NCI-H1436 (cell line): ENCODE results near the gene PRR33.

Experiments
- DNase-seq: peaks from one replicate; lab custom pipeline; 2025; lab: John Stamatoyannopoulos, UW

Gene PRR33

GRCh38 chr11:1847006-1847735 lies 44.5 kb downstream of the PRR33 start:
- no peak for DNase-seq

GRCh38 chr11:1846453-1846932 lies 45.2 kb downstream of the PRR33 start:
- no peak for DNase-seq

GRCh38 chr11:1845561-1846452 lies 45.9 kb downstream of the PRR33 start:
- DNase-seq, result no peak

- DNase-seq, result no peak
Measured at GRCh38 chr11:1845095-1845429, 46.6 kb downstream of the PRR33 start.

GRCh38 chr11:1844221-1845094 lies 47.2 kb downstream of the PRR33 start:
- DNase-seq, result no peak

- no peak for DNase-seq
Measured at GRCh38 chr11:1843796-1844195, 47.9 kb downstream of the PRR33 start.

- DNase-seq, result no peak
Measured at GRCh38 chr11:1843098-1843473, 48.6 kb downstream of the PRR33 start.

GRCh38 chr11:1842149-1843097 lies 49.3 kb downstream of the PRR33 start:
- no peak for DNase-seq

GRCh38 chr11:1841511-1842148 lies 50.1 kb downstream of the PRR33 start:
- no peak for DNase-seq

GRCh38 chr11:1840780-1841480 lies 50.8 kb downstream of the PRR33 start:
- no peak for DNase-seq

GRCh38 chr11:1839924-1840779 lies 51.5 kb downstream of the PRR33 start:
- DNase-seq, result no peak

GRCh38 chr11:1839204-1839923 lies 52.3 kb downstream of the PRR33 start:
- no peak for DNase-seq

- no peak for DNase-seq
Measured at GRCh38 chr11:1838426-1839144, 53.1 kb downstream of the PRR33 start, which contains the start of gene TNNI2. TSS of gene TNNI2 (plus strand) at chr11:1838981. CDS start at chr11:1839697, 716 bp downstream.
